AG20443 (cell line): ENCODE measurements around the gene ACTR6.
"Not testable (repeated sequence)": the region's sequence is repeated elsewhere in the genome, so short reads cannot be mapped to it uniquely, and the experiment has no call there.

Experiments
- DNase-seq: peaks from one replicate; pipeline ENCODE4 v3.0.0; 2012; ENCODE audit warnings: low spot score, mixed read lengths

ACTR6 gene

DNA sequence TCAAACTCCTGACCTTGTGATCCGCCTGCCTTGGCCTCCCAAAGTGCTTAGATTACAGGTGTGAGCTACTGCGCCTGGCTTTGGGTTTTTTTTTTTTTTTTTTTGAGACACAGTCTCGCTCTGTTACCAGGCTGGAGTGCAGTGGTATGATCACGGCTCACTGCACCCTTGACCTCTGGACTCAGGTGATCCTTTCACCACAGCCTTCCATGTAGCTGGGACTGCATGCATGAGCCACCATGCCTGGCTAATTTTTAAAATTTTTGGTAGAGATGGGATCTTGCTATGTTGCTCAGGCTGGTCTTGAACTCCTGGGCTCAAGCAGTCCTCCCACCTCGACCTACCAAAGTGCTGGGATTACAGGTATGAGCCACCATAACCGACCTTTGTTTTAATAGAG, 21.6 kb downstream of the ACTR6 start:
- DNase-seq = not testable (repeated sequence)

DNA sequence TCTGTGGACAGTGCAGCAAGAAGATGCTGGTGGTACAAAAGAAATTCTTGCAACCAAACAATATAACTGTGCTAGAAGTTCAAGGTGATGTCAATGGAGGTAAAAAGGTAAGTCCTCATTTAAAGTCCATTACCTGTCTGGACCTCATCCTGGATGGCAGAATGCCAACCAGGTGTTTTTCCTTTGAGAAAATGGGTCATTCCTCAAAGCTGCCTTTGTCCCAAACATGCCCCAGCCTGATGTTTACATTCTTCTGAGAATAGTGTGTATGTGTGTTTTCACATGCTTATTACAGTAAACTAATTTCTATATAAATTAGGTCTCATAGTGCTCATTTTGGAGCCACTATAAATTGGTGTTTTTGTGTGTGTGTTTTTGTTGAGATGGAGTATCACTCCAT, 24.9 kb downstream of the ACTR6 start:
- DNase-seq = no peak

DNA sequence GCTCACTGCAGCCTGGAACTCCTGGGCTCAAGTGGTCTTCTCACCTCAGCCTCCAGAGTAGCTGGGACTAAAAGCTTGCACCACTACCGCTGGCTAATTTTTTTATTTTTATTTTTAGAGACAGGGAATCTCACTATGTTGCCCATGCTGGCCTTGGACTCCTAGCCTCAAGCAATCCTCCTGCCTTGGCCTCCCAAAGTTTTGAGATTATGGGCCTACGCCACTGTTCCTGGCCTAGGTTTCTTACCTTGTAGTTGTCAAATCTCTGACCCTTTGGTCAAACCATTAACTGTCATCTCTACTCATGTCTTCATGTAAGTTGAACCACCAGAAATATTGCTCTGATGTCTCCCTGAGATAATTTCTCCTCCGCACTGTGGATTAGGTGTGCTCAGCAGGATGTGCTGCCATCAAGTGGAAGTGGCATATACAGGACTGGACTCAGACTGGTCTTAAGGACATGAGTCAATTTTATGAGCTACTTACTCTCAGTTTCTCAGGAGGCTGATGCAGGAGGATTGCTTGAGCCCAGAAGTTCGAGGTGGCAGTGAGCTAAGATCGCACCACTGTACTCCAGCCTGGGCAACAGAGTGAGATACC, 28.5 kb downstream of the ACTR6 start:
- DNase-seq = no peak

DNA sequence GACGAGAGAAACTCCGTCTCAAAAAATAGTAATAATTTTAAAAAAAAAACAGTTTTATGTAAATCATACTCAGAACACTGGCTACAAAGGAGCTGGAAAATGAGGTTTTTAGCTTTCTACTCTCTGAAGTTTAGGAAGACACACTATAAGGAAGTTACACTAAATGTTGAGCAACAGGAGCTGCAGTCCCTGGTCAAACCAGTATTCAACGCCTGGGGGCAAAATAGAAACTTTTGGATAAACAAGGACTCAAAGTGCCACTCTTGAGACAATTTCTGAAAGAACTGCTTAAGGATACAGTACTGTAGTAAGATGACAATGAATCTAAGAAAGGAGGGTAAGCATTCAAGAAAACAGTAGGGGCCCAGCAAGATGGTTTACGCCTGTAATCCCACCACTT, 29.3 kb downstream of the ACTR6 start:
- no peak for DNase-seq

DNA sequence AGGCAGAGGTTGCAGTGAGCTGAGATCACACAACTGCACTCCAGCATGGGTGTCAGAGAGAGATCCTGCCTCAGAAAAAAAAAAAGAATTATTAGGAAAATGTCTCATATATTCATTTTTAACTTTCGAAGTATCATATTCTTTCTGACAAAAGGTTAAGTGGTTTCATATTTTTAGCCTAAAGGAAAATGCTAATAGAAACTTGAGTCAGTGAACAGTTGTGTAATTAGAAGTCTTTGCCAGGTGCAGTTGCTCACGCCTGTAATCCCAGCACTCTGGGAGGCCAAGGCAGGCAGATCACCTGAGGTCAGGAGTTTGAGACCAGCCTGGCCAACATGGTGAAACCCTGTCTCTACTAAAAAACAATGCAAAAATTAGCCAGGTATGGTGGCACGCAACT, 31.3 kb downstream of the ACTR6 start:
- not testable (repeated sequence) for DNase-seq

DNA sequence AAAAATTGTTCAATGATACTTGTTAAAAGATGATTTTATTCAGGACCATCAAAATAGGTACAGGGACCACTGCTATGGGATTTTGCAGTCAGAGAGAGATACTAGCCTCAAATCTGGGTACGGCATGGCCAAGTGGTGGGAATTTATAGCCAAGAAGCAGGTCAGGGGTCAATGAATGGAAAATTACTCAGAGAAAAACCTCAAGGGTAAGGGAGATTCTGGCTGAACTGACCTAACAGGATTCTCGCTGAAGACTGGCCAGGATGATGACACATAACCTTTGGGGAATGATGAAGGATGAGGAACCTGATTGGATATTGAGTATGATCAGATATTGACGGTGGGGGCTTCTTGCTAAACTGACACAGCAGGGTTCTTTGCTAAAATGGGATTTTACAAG, 33.6 kb downstream of the ACTR6 start:
- peak; percentile 30 for DNase-seq

DNA sequence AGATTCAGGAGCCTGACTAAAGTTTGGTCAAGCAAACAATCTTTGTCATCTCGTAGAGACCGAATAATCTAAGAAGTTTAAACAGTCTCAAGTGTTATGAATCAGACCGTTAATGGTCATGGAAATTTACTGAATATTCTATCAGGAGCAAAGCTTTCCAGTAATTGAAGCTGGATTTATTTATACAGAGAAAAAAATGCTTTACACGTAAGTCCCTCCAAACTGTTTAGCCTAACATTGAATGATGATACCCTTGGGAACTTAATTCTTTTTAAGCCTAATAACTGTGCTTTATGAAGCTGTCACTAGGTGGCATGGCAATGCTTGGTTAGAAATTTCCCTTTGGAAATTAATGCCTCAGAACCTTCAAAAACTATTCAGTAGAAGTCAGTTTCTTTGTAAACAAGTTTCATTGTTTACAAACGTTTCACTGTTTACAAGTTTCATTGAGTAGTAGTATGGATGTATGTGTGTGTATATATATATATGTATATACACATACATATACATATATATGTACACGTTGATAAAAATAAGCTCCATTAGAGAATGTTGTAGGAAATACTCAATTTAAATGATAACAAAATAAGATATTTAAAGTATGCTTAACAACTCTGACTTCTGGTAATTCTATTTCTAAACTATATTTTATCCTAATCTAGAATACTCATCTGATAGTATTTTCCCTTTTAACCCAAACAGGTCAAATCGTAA, 34.1 kb downstream of the ACTR6 start:
- DNase-seq = peak; percentile 55

DNA sequence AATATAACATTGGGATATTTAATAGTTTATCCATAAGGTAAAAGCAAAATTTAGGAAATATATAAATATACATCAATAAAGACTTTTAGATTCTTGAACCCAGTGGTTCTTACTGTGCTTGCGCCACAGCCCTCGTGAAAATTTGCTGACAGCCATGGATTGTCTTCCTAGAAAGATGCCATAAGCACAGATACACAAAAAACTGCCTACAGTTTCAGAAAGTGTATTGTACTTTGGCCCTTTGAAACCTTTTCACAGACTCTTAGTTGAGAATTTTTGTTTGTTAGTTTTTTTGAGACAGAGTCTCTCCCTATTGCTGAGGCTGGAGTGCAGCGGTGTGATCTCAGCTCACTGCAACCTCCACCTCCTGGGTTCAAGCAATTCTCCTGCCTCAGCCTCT, 38.2 kb downstream of the ACTR6 start:
- no peak for DNase-seq

DNA sequence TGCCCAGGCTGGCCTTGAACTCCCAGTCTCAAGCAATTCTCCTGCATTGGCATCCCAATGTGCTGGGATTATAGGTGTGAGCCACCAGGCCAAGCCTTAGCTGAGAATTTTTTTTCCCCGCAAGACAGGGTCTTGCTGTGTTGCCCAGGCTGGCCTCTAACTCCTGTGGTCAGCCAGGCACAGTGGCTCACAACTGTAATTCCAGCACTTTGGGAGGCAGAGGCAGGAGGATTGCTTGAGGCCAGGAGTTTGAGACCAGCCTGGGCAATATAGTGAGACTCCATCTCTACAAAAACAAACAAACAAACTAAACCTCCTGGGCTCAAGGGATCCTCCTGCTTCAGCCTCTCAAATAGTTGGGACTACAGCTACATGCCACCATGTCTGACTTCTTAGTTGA, 39.0 kb downstream of the ACTR6 start:
- DNase-seq = no peak

DNA sequence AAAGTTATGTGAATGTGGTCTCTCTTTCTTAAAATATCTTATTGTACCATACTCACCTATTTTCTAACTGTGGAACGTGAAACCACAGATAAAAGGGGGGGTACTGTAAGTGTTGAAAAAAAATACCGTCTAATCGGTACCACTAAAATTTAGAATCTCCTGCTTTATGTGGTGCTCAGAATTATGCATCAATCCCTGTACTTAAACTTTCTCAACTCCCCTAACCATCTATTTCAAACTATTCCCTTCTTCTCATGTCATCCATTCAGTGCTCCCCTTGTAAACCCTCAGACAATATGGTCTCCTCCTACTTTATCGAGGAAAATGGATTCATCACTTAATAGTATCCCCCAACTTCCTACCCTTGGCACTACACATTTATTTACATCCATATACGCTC, 42.5 kb downstream of the ACTR6 start:
- DNase-seq = no peak

DNA sequence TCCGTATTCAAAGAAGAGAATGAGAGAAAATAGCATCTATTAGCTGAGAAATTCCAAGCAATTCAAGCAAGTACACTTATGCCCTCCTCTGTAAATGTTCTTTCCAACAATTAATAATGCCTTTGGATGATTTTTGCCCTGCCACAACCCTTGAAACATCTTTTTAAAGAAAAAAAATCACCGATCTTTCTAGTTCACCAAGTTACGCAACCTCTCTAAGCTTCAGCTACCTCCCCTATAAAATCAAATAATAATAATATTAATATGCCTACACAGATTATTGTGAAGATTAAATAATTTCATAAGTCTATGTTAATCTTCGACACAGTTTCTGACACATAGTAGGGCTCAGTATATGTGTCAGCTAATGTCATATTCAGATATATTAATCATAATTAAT, 47.1 kb downstream of the ACTR6 start:
- no peak for DNase-seq

DNA sequence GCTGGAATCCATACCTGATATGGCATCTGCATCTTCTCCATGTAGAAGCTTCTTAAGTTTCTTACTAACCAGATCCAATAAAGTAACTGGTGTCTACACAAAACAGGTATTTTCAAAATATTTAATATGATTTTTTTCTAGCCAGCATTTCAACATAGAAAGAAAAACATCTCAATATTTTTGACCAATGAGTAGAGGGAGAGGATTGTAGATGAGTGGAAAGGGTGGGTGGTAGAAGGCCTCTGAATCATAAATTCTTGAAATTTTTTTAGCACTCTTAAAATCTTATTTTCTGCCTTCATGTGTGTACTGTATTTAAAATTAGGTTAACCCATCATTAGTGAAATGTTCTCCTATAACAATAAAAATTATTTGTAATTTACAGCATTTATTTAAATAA, 48.3 kb downstream of the ACTR6 start:
- DNase-seq = peak; percentile 56

DNA sequence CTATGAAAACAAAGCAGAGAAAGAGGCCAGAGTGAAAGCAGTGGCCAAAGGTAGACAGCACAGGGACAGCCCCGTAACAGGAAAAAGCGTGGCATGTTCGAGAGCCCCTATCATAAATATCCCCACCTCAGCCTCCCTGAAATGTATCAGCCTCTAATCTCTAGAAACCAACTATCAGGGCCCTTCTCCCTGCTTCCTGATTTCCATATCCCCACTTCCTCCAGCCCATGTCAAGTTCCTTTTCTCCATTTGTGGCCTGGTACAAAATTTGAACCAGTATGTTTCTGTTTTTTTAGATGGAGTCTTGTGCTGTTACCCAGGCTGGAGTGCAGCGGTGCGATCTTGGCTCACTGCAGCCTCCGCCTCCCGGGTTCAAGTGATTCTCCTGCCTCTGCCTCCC, 49.3 kb downstream of the ACTR6 start:
- DNase-seq = no peak

DNA sequence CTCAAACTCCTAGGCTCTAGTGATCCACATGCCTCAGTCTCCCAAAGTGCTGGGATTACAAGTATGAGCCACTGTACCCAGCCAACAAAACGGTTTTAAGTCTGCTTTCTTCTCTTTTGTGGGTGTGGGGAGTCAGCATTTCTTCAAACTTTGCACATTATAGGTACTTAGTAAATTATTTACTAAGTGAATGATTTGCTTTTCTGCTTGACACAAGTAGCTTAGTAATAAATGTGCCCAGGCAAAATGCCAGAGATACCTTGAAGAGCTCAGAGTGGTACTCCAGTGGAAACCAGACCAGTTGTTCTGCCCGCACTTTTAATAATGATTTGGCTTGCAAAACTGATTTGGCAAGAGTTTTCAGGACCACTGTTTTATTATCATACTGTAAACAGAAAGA, 51.3 kb downstream of the ACTR6 start:
- DNase-seq = no peak

DNA sequence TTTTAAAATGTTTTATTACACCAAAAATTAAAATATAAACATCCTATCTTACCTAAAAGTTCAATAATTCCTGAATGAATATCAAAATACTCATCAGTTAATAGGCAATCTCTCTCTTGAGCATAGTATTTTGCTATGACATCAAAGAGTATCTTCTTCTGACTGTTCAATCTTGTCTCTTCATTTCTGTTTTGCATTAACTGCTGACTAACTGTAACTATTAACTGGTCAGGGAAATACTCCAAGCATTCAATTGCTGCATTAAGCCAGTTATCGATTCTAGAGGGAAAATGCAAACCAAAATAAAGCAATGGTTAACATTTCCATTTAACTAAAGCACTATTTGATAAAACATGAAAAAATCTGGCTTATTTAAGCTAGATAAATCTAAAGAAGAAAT, 52.8 kb downstream of the ACTR6 start:
- DNase-seq = no peak

DNA sequence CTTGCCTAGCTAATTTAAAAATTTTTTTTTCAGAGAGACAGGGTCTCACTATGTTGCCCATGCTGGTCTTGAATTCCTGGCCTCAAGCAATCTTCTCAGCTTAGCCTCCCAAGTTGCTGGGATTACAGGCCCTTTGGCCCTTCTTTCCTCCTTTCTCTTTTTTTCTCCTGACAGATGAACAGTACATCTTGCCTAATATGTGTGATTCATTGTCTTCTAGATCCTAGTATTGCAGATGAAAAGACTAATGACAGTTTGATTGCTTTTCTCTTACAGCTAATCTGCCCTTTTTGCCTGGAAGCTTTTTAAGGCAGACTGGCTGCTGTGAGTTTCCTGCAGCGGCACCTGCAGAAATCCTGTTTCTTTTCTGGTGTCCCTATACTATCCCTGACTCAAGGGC, 54.3 kb downstream of the ACTR6 start:
- DNase-seq = peak; percentile 9

DNA sequence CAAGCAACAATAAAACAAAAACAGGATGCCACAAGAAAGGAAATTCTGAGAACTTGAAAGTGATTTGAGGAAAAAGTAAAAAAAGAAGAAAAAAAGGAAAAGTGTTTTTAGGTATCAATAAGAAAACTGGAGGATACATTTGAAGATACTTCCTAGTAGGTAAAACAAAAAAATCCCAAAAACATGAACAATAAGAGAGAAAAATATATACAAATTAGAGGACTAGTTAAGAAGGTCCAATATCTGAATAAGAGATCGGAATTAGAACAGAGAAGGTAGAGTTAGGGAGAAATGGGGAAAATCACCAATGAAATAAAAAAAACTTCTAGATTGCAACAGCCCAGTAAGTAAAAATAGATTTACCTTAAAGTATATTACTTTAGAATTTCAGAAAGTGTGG, 57.5 kb downstream of the ACTR6 start:
- DNase-seq = no peak

DNA sequence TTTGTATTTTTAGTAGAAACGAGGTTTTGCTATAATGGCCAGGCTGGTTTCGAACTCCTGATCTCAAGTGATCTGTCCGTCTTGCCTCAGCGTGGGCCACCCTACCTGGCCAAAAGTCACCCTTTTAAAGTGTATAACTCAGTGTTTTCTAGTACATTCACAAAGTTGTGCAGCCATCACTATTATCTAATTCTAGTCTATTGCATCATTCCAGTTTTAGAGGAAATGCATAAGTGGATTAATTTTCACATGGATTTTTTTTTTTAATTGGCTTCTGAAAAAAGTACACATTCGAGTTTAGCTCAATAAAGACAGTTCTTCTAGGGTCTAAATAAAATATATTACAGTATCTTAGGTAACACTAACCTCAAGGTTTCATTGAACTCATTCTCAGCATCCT, 62.5 kb downstream of the ACTR6 start:
- DNase-seq = no peak

DNA sequence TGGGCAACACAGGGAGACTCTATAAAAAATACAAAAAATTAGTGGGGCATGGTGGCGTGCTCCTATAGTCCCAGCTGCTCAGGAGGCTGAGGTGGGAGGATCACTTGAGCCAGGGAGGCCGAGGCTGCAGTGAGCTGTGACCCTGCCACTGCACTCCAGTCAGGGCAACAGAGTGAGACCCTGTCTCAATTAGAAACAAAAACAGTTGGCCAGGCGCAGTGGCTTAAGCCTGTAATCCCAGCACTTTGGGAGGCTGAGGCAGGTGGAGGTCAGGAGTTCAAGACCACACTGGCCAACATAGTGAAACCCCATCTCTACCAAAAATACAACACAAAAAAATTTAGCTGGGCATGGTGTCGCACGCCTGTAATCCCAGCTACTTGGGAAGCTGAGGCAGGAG, 64.5 kb downstream of the ACTR6 start:
- not testable (repeated sequence) for DNase-seq

DNA sequence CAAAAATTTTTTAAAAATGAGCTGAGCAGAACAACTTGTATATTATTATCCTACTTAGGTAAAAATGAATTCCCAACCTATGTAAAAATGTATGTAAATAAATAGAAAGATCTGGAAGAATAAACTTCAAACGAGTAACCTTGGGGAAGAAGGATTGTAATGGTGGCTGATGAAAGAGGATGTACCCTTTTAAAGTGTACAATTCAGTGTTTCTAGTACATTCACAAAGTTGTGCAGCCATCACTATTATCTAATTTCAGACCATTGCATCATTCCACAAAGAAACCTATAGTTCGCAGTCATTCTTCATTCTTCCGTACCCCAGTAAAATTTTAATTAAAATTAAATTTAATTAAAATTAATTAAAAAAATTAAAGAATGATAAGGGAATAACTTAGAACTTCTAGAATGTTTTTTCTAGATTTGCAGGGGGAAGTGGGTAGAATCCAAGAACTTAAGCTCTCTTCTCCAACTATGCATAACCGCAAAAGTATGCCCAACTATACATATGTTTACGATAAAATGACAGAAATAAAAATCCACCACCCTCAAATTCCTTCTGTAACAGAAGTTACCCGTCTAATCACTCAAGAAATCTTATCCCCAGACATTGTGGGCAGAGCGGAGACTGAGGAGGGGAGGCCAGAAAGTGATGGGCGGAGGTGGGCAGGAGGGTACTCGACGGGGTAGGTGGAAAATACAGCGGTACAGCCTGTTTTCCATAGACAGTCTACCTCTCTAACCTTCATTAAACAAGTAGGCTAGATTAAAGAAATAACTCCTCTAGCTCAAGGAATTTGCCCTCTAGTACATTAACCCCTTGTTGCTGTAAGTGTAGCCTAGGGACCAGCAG, 65.3 kb downstream of the ACTR6 start:
- DNase-seq = no peak

DNA sequence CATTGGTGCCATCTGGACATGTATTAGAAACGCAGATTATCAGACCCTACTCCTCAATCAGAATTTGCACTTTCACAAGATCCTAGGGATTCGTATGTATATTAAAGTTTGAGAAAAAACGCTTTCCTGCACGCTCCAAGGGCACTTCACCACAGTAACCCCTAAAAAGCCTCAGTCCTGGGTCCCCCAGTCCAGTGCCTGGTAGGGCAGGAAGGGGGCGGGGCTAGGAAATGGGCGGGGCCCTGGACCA, 65.9 kb downstream of the ACTR6 start:
- DNase-seq = peak; percentile 93

DNA sequence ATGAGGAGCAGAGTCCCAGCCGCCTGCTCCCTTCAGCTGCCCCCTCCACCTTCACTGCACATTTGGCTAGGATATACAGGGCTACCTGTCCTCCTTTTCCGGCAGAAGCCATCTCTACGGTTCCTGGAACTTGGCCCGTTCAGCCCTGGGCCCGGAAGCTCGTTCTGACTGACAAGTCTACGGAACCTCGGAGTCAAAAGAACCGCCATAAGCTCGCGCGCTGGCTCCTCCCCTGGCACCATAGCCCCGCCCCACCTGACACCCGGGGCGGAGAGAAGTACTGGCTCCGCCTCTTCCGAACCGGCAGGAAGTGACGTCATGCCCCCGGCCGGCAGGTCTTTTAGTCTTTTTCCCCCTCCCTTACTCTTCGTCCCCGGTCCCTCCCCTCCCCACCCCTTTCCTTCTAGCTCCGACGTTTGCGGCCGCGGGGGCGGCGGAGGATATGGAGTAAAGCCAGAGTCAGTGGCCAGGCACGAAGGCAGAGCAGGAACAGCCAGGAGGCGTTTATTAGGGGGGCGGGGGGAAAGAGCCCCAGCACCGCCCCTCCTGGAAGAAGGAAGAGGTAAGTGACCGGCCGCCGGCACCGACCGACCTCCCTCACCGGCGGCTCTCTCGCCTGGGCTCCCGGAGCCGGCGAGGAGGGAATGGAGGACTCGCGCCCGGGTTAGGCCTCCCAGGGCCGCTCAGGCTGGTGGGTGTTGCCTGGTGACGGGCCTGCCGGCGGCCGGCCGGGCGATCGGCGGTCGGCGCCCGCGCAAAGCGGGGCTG, 66.4 kb downstream of the ACTR6 start, which contains the start of the genes DEPDC4 and SCYL2:
Gene DEPDC4 (minus strand): TSS at position 245 of the 768 bp plus-strand sequence. CDS start 3 bp downstream, at position 242.
Gene SCYL2 (plus strand): TSS at position 343 of the 768 bp plus-strand sequence. CDS start 15,794 bp downstream, outside the sequence.
- peak; percentile 97 for DNase-seq
